Mucosa of descending colon (tissue), 3 donors: ENCODE results near the gene HSPB3. TPM values are rescaled to one million over a fixed set of nuclear protein-coding genes. Genes with fewer than 3 reads are reported as not detected.

ENCODE experiments used
- total RNA-seq, 3 donors: library from RNA; stranded (reverse); fragmentation: NEBNext Ultra II Directional in 2 of 3; extraction: Animal tissue kit (Norgen Biotek cat#: 25700) in 2 of 3; gene quantifications; one replicate each; pipeline versions ENCODE4 v1.2.1 to v1.2.4, GENCODE V29; 2021 to 2023
- donor health status: DM: no; HTN: no; CAD: no; lungs with moderate emphysema.
- donor health status: DM: no; HTN: no; CAD: no.
- donor health status: DM: no; HTN: yes; CAD: no.

HSPB3 gene
- total RNA-seq, 3 donors from 2014 or later, result 0.78 to 4.6 (median 1.5) TPM

Other genes with a start within 250 kb of the HSPB3 start
- gene ARL15, start 145.1 kb upstream of the HSPB3 start, total RNA-seq, result 10 to 100 TPM; 21.2 to 34.8 (median 30.1) TPM
- 10 to 100 TPM in 2 of 3 donors, 1 to 10 TPM in 1; 8.7 to 28.9 (median 13.7) TPM for gene SNX18, start 62.1 kb downstream of the HSPB3 start, total RNA-seq